PC-9 (cell line): Measurements from ENCODE around the gene SH3RF3.

ENCODE experiments used
- CTCF ChIP-seq: fragments of 200-600 bp; sonication (generic); conservative IDR thresholded peaks from 2 replicates; pipeline ENCODE4 v1.6.1; 2017; ENCODE audit warnings: mixed run types, antibody characterized with exemption, mild to moderate bottlenecking, moderate library complexity
- EZH2 ChIP-seq: fragments of 200-600 bp; sonication (generic); IDR thresholded peaks from 2 replicates; pipeline ENCODE4 v1.8.0; 2017; ENCODE audit warnings: antibody characterized with exemption, low read depth

DNA sequence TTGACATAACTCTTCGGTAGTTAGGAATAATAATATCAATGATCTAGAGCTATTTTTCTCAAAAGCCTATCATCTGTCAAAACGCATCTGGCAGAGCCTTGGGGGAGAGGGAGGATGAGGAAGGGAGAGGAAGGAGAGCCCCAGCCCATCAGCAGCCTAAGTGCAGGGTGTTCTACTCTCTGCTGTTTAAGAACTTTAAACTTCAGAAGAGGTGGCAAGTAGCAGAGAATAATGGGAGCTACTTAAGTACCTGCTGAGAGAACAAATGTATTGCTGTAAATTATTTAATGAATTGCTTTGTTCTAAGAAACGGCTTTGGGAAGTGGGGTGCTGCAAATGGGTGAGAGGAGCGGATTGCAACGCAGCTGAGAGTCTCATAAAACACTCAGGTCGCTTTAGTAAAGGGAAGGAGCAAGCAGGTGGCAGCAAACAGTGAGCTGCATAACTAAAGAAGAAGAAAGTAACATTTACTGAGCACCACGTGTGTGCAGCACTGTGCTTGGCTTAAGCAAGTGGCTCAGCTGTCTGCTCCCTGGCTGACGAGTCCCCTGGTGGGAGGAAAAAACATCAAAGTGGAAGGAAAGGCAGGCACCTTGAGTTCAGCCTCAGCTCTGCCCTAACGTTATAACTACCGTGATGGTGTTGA, 26.3 kb upstream of the SH3RF3 start:
- no peak for TF ChIP-seq CTCF
- no peak for TF ChIP-seq EZH2
